SJCRH30 (cell line): ENCODE measurements around the gene KRTAP5-10. TPM values are rescaled to one million over a fixed set of nuclear protein-coding genes. Genes with fewer than 3 reads are reported as not detected.
A peak's percentile ranks its signal among the peaks of the same experiment; 100 is the strongest.
"Not testable (repeated sequence)": the region's sequence is repeated elsewhere in the genome, so short reads cannot be mapped to it uniquely, and the experiment has no call there.

ENCODE experiments used
- DNase-seq, 2 experiments: peaks; one replicate each; pipeline ENCODE4 v3.0.0-alpha.2; 2015 to 2020
- H3K27ac ChIP-seq: fragments of 250-450 bp; sonication (Bioruptor Pico); 2 replicates; pipeline ENCODE4 v1.5.1; 2020; ENCODE audit warnings: mild to moderate bottlenecking, moderate library complexity
- H3K27me3 ChIP-seq: fragments of 250-450 bp; sonication (Bioruptor Pico); 2 replicates; pipeline ENCODE4 v1.5.1; 2020; ENCODE audit warnings: mild to moderate bottlenecking, moderate library complexity
- H3K36me3 ChIP-seq: fragments of 250-450 bp; sonication (Bioruptor Pico); 2 replicates; pipeline ENCODE4 v1.5.1; 2020; ENCODE audit warnings: mild to moderate bottlenecking, moderate library complexity
- H3K4me1 ChIP-seq: fragments of 250-450 bp; sonication (Bioruptor Pico); 2 replicates; pipeline ENCODE4 v1.5.1; 2020; ENCODE audit warnings: mild to moderate bottlenecking, moderate library complexity
- H3K4me3 ChIP-seq: fragments of 250-450 bp; sonication (Bioruptor Pico); 2 replicates; pipeline ENCODE4 v1.5.1; 2020; ENCODE audit warnings: mild to moderate bottlenecking, moderate library complexity
- H3K9me3 ChIP-seq: fragments of 250-450 bp; sonication (Bioruptor Pico); replicated peaks from 2 replicates; pipeline ENCODE4 v1.5.1; 2020; ENCODE audit warnings: mild to moderate bottlenecking, moderate library complexity
- total RNA-seq: library from RNA; depleted of rRNA; stranded (reverse); fragments of >200 nt; shearing (Covaris generic); gene quantifications from 2 replicates; pipeline ENCODE4 v1.2.3, GENCODE V29; 2014

Gene KRTAP5-10
- total RNA-seq, 1 experiment from 2014 or later, result not detected

- Histone ChIP-seq H3K4me3 (no peak overlapping the region), H3K9me3 (no peaks in the 10 kb centered on the region), H3K27ac (no peak overlapping the region), H3K36me3 (no peaks in the 10 kb centered on the region), H3K4me1 (no peaks in the 10 kb centered on the region), H3K27me3 (no peaks in the 10 kb centered on the region)
- no peak for DNase-seq
Measured at GRCh38 chr11:71555508-71555907, 9.9 kb upstream of the KRTAP5-10 start.

DNA sequence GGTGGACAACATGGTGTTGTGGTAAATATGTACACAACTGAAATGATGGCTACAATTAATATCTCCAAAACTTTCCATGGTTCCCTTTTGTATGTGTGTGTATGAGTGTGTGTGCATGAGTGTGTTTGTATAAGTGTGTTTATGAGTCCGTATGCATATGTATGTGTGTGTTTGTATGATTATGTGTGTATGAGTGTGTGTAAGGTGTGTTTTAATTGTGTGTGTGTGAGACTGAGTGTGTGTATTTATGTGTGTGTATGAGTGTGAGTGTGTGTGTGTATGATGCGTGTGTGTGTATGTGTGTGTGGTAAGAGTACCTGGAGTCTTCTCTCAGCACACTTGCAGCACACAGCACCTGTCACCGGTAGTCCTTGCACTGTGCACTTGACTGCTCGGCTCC lies 9.3 kb upstream of the KRTAP5-10 start:
- Histone ChIP-seq H3K4me1 (no peaks in the 10 kb centered on the region), H3K27me3 (no peaks in the 10 kb centered on the region), H3K36me3 (no peaks in the 10 kb centered on the region), H3K4me3 (no peak overlapping the region), H3K27ac (no peak overlapping the region), H3K9me3 (no peaks in the 10 kb centered on the region)
- DNase-seq, result no peak

GRCh38 chr11:71557257-71557656 lies 8.1 kb upstream of the KRTAP5-10 start:
- no peak for DNase-seq
- Histone ChIP-seq H3K4me3 (no peak overlapping the region), H3K27ac (no peak overlapping the region), H3K4me1 (no peaks in the 10 kb centered on the region), H3K9me3 (no peaks in the 10 kb centered on the region), H3K27me3 (no peaks in the 10 kb centered on the region), H3K36me3 (no peaks in the 10 kb centered on the region)

DNA sequence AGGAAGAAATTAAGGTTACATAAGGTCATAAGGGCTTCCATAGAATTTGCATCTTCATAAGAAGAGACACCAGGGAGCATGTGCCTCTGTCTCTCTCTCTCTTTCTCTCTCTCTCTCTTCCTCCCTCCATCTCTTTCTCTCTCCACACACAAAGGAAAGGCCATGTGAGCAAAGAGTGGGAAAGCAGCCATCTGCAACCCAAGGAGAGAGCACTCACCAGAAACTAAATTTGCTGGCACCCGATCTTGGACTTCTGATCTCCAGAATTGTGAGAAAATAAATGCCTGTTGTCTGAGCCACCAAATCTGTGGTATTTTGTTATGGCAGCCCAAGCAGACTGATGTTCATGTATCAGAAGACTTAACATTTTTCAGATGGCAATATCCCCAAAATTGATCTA lies 6.4 kb upstream of the KRTAP5-10 start:
- Histone ChIP-seq H3K27ac (no peak overlapping the region), H3K27me3 (no peaks in the 10 kb centered on the region), H3K4me3 (no peak overlapping the region), H3K36me3 (no peaks in the 10 kb centered on the region), H3K4me1 (no peaks in the 10 kb centered on the region), H3K9me3 (no peaks in the 10 kb centered on the region)
- DNase-seq, result no peak

- Histone ChIP-seq H3K27me3 (no peaks in the 10 kb centered on the region), H3K27ac (no peak overlapping the region), H3K9me3 (no peaks in the 10 kb centered on the region), H3K4me3 (no peak overlapping the region), H3K36me3 (no peaks in the 10 kb centered on the region), H3K4me1 (no peaks in the 10 kb centered on the region)
- DNase-seq, result no peak
Measured at GRCh38 chr11:71562120-71562519, 3.2 kb upstream of the KRTAP5-10 start.

GRCh38 chr11:71563406-71563805 lies 2.0 kb upstream of the KRTAP5-10 start:
- Histone ChIP-seq H3K27me3 (no peaks in the 10 kb centered on the region), H3K9me3 (no peaks in the 10 kb centered on the region), H3K4me3 (no peak overlapping the region), H3K27ac (no peak overlapping the region), H3K4me1 (no peaks in the 10 kb centered on the region), H3K36me3 (no peaks in the 10 kb centered on the region)
- DNase-seq, result peak; percentile 22 to 48

GRCh38 chr11:71564430-71564829 lies 933 bp upstream of the KRTAP5-10 start:
- no peak for DNase-seq
- no peaks in the 10 kb centered on the region for H3K36me3 ChIP-seq
- H3K9me3 ChIP-seq, result no peaks in the 10 kb centered on the region
- H3K27ac ChIP-seq, result no peak overlapping the region
- H3K4me3 ChIP-seq, result no peak overlapping the region
- no peaks in the 10 kb centered on the region for H3K4me1 ChIP-seq
- no peaks in the 10 kb centered on the region for H3K27me3 ChIP-seq

GRCh38 chr11:71566081-71566620 lies 788 bp downstream of the KRTAP5-10 start:
- H3K27me3 ChIP-seq, result no peaks in the 10 kb centered on the region
- H3K9me3 ChIP-seq, result no peaks in the 10 kb centered on the region
- no peak overlapping the region for H3K4me3 ChIP-seq
- H3K4me1 ChIP-seq, result no peaks in the 10 kb centered on the region
- H3K27ac ChIP-seq, result no peak overlapping the region
- DNase-seq, result no peak
- H3K36me3 ChIP-seq, result no peaks in the 10 kb centered on the region

- not testable (repeated sequence) for H3K27ac ChIP-seq, H3K9me3 ChIP-seq, H3K27me3 ChIP-seq
Measured at GRCh38 chr11:71566626-71567599, 1.6 kb downstream of the KRTAP5-10 start.

DNA sequence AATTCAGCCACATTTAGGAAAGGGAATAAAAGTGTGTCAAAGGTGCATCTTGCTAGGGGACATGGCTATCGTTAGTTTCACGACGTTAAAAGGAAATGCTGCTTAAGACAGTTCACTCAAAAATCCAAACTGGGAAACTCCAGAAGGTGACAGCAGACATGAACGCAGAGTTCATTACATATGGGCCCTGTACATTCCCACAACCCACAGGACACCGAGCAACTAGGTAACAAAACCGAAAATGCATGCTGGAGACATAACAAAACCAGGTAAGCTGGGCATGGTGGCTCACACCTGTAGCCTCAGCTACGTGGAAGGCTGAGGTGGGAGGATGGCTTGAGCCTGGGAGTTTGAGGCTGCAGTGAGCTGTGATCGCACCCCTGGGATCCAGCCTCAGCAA lies 2.3 kb downstream of the KRTAP5-10 start:
- not testable (repeated sequence) for H3K27ac ChIP-seq, H3K4me1 ChIP-seq, DNase-seq, H3K4me3 ChIP-seq, H3K9me3 ChIP-seq, H3K27me3 ChIP-seq, H3K36me3 ChIP-seq

More at GRCh38 chr11:71566626-71567599, 1.6 kb downstream of the KRTAP5-10 start:
- not testable (repeated sequence) for DNase-seq, H3K4me3 ChIP-seq, H3K4me1 ChIP-seq, H3K36me3 ChIP-seq

- H3K4me3 ChIP-seq, result no peak overlapping the region
- DNase-seq, result no peak
- H3K9me3 ChIP-seq, result no peaks in the 10 kb centered on the region
- H3K27ac ChIP-seq, result no peak overlapping the region
- H3K4me1 ChIP-seq, result no peaks in the 10 kb centered on the region
- H3K27me3 ChIP-seq, result peaks cover 4% of the 10 kb centered on the region; the same call in 1 of the 2 replicates
- H3K36me3 ChIP-seq, result no peaks in the 10 kb centered on the region
Measured at GRCh38 chr11:71568704-71569349, 3.5 kb downstream of the KRTAP5-10 start.

- H3K27ac ChIP-seq, H3K4me1 ChIP-seq, H3K9me3 ChIP-seq, H3K4me3 ChIP-seq, H3K36me3 ChIP-seq, DNase-seq, H3K27me3 ChIP-seq: not testable (repeated sequence)
Measured at GRCh38 chr11:71571101-71571850, 5.9 kb downstream of the KRTAP5-10 start.

- H3K36me3 ChIP-seq, result no peaks in the 10 kb centered on the region
- peaks cover 4% of the 10 kb centered on the region; the same call in 1 of the 2 replicates for H3K27me3 ChIP-seq
- H3K9me3 ChIP-seq, result no peaks in the 10 kb centered on the region
- H3K4me3 ChIP-seq, result no peak overlapping the region
- H3K27ac ChIP-seq, result no peak overlapping the region
- no peak for DNase-seq
- H3K4me1 ChIP-seq, result no peaks in the 10 kb centered on the region
Measured at GRCh38 chr11:71572811-71573210, 7.4 kb downstream of the KRTAP5-10 start.

DNA sequence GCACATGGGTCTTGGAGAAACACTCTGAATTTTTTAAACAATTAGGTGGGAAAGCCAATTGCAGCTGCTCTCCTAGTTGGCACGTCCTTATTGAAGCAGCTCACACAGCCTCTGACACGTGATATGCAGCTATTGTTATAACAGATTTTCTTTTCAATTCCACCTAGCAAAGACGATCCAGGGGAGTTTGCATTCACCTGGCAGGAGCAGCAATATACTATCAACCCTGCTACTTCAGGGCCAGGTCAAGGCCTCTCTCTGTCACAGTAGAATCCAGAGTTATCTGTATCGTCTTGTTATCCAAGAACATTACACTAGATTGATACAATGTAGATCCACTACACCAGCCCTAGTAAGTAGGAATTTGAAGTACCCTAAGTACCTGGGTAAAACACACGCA lies 9.1 kb downstream of the KRTAP5-10 start:
- no peak for DNase-seq
- no peaks in the 10 kb centered on the region for H3K4me1 ChIP-seq
- H3K27me3 ChIP-seq, result peaks cover 4% of the 10 kb centered on the region; the same call in 1 of the 2 replicates
- H3K9me3 ChIP-seq, result no peaks in the 10 kb centered on the region
- no peak overlapping the region for H3K4me3 ChIP-seq
- no peak overlapping the region for H3K27ac ChIP-seq
- H3K36me3 ChIP-seq, result no peaks in the 10 kb centered on the region
